SHP77 treated with DMSO at 0.1 percent for 48 hours (cell line): ENCODE measurements around the gene FHDC1.

Experiments used
- DNase-seq: peaks from one replicate; lab custom pipeline; 2025; lab: John Stamatoyannopoulos, UW

FHDC1 gene

GRCh38 chr4:152936446-152937335 is 568 bp downstream of the FHDC1 start:
- no peak for DNase-seq

GRCh38 chr4:152937336-152938236 is 1.5 kb downstream of the FHDC1 start:
- DNase-seq = no peak

GRCh38 chr4:152938237-152938947 is 2.3 kb downstream of the FHDC1 start:
- DNase-seq = no peak

- no peak for DNase-seq
Observed at GRCh38 chr4:152939621-152940020, 3.5 kb downstream of the FHDC1 start.

GRCh38 chr4:152940461-152940860 is 4.3 kb downstream of the FHDC1 start:
- DNase-seq = no peak

- DNase-seq = no peak
Observed at GRCh38 chr4:152941411-152941810, 5.3 kb downstream of the FHDC1 start.

- DNase-seq = no peak
Observed at GRCh38 chr4:152942346-152942745, 6.2 kb downstream of the FHDC1 start.

- no peak for DNase-seq
Observed at GRCh38 chr4:152943672-152944071, 7.5 kb downstream of the FHDC1 start.

- DNase-seq = no peak
Observed at GRCh38 chr4:152944666-152945320, 8.7 kb downstream of the FHDC1 start.

- no peak for DNase-seq
Observed at GRCh38 chr4:152945639-152946038, 9.5 kb downstream of the FHDC1 start.

- DNase-seq = no peak
Observed at GRCh38 chr4:152946446-152946845, 10.3 kb downstream of the FHDC1 start.

GRCh38 chr4:152947311-152947710 is 11.2 kb downstream of the FHDC1 start:
- no peak for DNase-seq

GRCh38 chr4:152949930-152950329 is 13.8 kb downstream of the FHDC1 start:
- DNase-seq = no peak

- no peak for DNase-seq
Observed at GRCh38 chr4:152950402-152951274, 14.5 kb downstream of the FHDC1 start.

GRCh38 chr4:152951348-152951747 is 15.2 kb downstream of the FHDC1 start:
- DNase-seq = no peak

GRCh38 chr4:152953514-152953913 is 17.4 kb downstream of the FHDC1 start:
- DNase-seq = no peak

- no peak for DNase-seq
Observed at GRCh38 chr4:152954741-152955140, 18.6 kb downstream of the FHDC1 start.

GRCh38 chr4:152956147-152956546 is 20.0 kb downstream of the FHDC1 start:
- DNase-seq = no peak

GRCh38 chr4:152956650-152957436 is 20.7 kb downstream of the FHDC1 start:
- no peak for DNase-seq
